ENCODE measurements around the gene RFTN1. TPM values are rescaled to one million over a fixed set of nuclear protein-coding genes. Genes with fewer than 3 reads are reported as not detected.
A peak's percentile ranks its signal among the peaks of the same experiment; 100 is the strongest.

The RFTN1 gene
- total RNA-seq, 2 experiments from 2014 or later: 74.9 to 75.1 TPM

- no peak for DNase-seq
- Mint-ChIP-seq H3K27me3 (no peaks in the 10 kb centered on the region), H3K9me3 (peaks cover 49% of the 10 kb centered on the region), H3K27ac (peak overlapping the region; percentile 14), H3K4me1 (peaks cover 48% of the 10 kb centered on the region), H3K36me3 (ENCODE audit: low read depth) (peaks cover 33% of the 10 kb centered on the region), H3K4me3 (no peak overlapping the region)
- POLR2A ChIA-PET: no interaction called here
- CTCF ChIA-PET: no interaction called here
Observed at GRCh38 chr3:16520970-16521881, 7.7 kb upstream of the RFTN1 start.

GRCh38 chr3:16520241-16520969, 6.9 kb upstream of the RFTN1 start:
- no peak for DNase-seq
- ChIA-PET CTCF (no interaction called here), POLR2A (no interaction called here)
- Mint-ChIP-seq H3K4me1 (peaks cover 54% of the 10 kb centered on the region), H3K27ac (no peak overlapping the region), H3K36me3 (ENCODE audit: low read depth) (peaks cover 33% of the 10 kb centered on the region), H3K4me3 (no peak overlapping the region), H3K27me3 (no peaks in the 10 kb centered on the region), H3K9me3 (peaks cover 45% of the 10 kb centered on the region)

- H3K4me3 Mint-ChIP-seq: no peak overlapping the region
- POLR2A ChIA-PET: interaction anchor here (0.9 to 1.7 kb wide), 5 partner anchors 9 to 231 kb away, joined by 3 to 5 read pairs (median 3); no protein-coding TSS in a partner anchor
- peaks cover 21% of the 10 kb centered on the region for H3K9me3 Mint-ChIP-seq
- peaks cover 17% of the 10 kb centered on the region for H3K36me3 Mint-ChIP-seq (ENCODE audit: low read depth)
- peak; percentile 30 for DNase-seq
- H3K27me3 Mint-ChIP-seq: no peaks in the 10 kb centered on the region
- H3K4me1 Mint-ChIP-seq: peaks cover 65% of the 10 kb centered on the region
- CTCF ChIA-PET: interaction anchor here (0.6 to 1.7 kb wide), 4 partner anchors 12 to 352 kb away, joined by 3 to 8 read pairs (median 4); no protein-coding TSS in a partner anchor
- H3K27ac Mint-ChIP-seq: peak overlapping the region; percentile 70
Observed at GRCh38 chr3:16516695-16517481, 3.4 kb upstream of the RFTN1 start.

GRCh38 chr3:16515885-16516420, 2.5 kb upstream of the RFTN1 start:
- peak overlapping the region; percentile 70 for H3K27ac Mint-ChIP-seq
- peaks cover 20% of the 10 kb centered on the region for H3K9me3 Mint-ChIP-seq
- peaks cover 67% of the 10 kb centered on the region for H3K4me1 Mint-ChIP-seq
- no peak overlapping the region for H3K4me3 Mint-ChIP-seq
- DNase-seq: no peak
- peaks cover 12% of the 10 kb centered on the region for H3K36me3 Mint-ChIP-seq (ENCODE audit: low read depth)
- H3K27me3 Mint-ChIP-seq: no peaks in the 10 kb centered on the region
- POLR2A ChIA-PET: interaction anchor here (1.0 to 1.7 kb wide), 5 partner anchors 33 to 252 kb away, joined by 3 to 5 read pairs (median 3); no protein-coding TSS in a partner anchor
- CTCF ChIA-PET: interaction anchor here (1.0 to 1.7 kb wide), 4 partner anchors 13 to 248 kb away, joined by 3 to 8 read pairs (median 4); no protein-coding TSS in a partner anchor

GRCh38 chr3:16514755-16515353, 1.4 kb upstream of the RFTN1 start:
- Mint-ChIP-seq H3K27ac (no peak overlapping the region), H3K4me3 (peak overlapping the region; percentile 96), H3K9me3 (peaks cover 12% of the 10 kb centered on the region), H3K27me3 (no peaks in the 10 kb centered on the region), H3K36me3 (ENCODE audit: low read depth) (peaks cover 8% of the 10 kb centered on the region), H3K4me1 (peaks cover 68% of the 10 kb centered on the region)
- no peak for DNase-seq
- POLR2A ChIA-PET: interaction anchor here (1.0 to 3.7 kb wide), 2 partner anchors 19 to 212 kb away, joined by 3 to 29 read pairs; no protein-coding TSS in a partner anchor
- CTCF ChIA-PET: interaction anchor here (1.4 kb wide), 1 partner anchor 14 kb away, joined by 3 read pairs; no protein-coding TSS in a partner anchor

GRCh38 chr3:16514021-16514700, 662 bp upstream of the RFTN1 start:
- Mint-ChIP-seq H3K27me3 (no peaks in the 10 kb centered on the region), H3K36me3 (ENCODE audit: low read depth) (peaks cover 7% of the 10 kb centered on the region), H3K9me3 (peaks cover 11% of the 10 kb centered on the region), H3K4me1 (peaks cover 70% of the 10 kb centered on the region), H3K4me3 (peak overlapping the region; percentile 96), H3K27ac (peak overlapping the region; percentile 74)
- ChIA-PET POLR2A (interaction anchor here (1.0 to 3.7 kb wide), 4 partner anchors 18 to 248 kb away, joined by 3 to 31 read pairs (median 17); partner anchors contain the start of gene OXNAD1), CTCF (interaction anchor here (0.6 to 1.1 kb wide), 2 partner anchors 226 to 246 kb away, joined by 3 to 5 read pairs; no protein-coding TSS in a partner anchor)
- DNase-seq: no peak

GRCh38 chr3:16512435-16513140, 911 bp downstream of the RFTN1 start:
- H3K4me1 Mint-ChIP-seq: peaks cover 79% of the 10 kb centered on the region
- H3K27me3 Mint-ChIP-seq: no peaks in the 10 kb centered on the region
- H3K4me3 Mint-ChIP-seq: peak overlapping the region; percentile 96
- no peaks in the 10 kb centered on the region for H3K9me3 Mint-ChIP-seq
- peak; percentile 64 for DNase-seq
- ChIA-PET POLR2A (interaction anchor here (0.7 to 3.7 kb wide), 26 partner anchors 9 to 716 kb away, joined by 3 to 31 read pairs (median 4); partner anchors contain the start of genes DPH3 and OXNAD1), CTCF (interaction anchor here (0.9 to 2.1 kb wide), 11 partner anchors 14 to 639 kb away, joined by 3 to 12 read pairs (median 5); partner anchors contain the start of genes DPH3 and OXNAD1)
- H3K36me3 Mint-ChIP-seq (ENCODE audit: low read depth): peaks cover 14% of the 10 kb centered on the region
- H3K27ac Mint-ChIP-seq: peak overlapping the region; percentile 97

GRCh38 chr3:16511681-16512434, 1.6 kb downstream of the RFTN1 start:
- CTCF ChIA-PET: interaction anchor here (0.9 to 2.1 kb wide), 12 partner anchors 14 to 640 kb away, joined by 3 to 12 read pairs (median 5); partner anchors contain the start of genes DPH3 and OXNAD1
- Mint-ChIP-seq H3K9me3 (no peaks in the 10 kb centered on the region), H3K4me1 (peaks cover 81% of the 10 kb centered on the region), H3K4me3 (peak overlapping the region; percentile 96), H3K27ac (peak overlapping the region; percentile 97), H3K36me3 (ENCODE audit: low read depth) (peaks cover 19% of the 10 kb centered on the region), H3K27me3 (no peaks in the 10 kb centered on the region)
- peak; percentile 87 for DNase-seq
- POLR2A ChIA-PET: interaction anchor here (0.8 to 3.7 kb wide), 23 partner anchors 9 to 640 kb away, joined by 3 to 31 read pairs (median 4); partner anchors contain the start of genes DPH3 and OXNAD1

- peak overlapping the region; percentile 97 for H3K27ac Mint-ChIP-seq
- DNase-seq: no peak
- H3K4me3 Mint-ChIP-seq: peak overlapping the region; percentile 26
- POLR2A ChIA-PET: interaction anchor here (0.9 to 3.6 kb wide), 9 partner anchors 9 to 376 kb away, joined by 3 to 31 read pairs (median 5); no protein-coding TSS in a partner anchor
- no peaks in the 10 kb centered on the region for H3K27me3 Mint-ChIP-seq
- H3K36me3 Mint-ChIP-seq (ENCODE audit: low read depth): peaks cover 30% of the 10 kb centered on the region
- CTCF ChIA-PET: interaction anchor here (2.4 kb wide), 1 partner anchor 220 kb away, joined by 6 read pairs; no protein-coding TSS in a partner anchor
- H3K4me1 Mint-ChIP-seq: peaks cover 78% of the 10 kb centered on the region
- H3K9me3 Mint-ChIP-seq: no peaks in the 10 kb centered on the region
Observed at GRCh38 chr3:16510620-16511319, 2.7 kb downstream of the RFTN1 start.

Measured in activated CD4-positive, alpha-beta memory T cell treated with anti-CD3 and anti-CD28 coated beads, Interleukin-2, amount 10 ng/mL, durations not matched to agents 7 days and 5 days (primary cell).